C4-2B (cell line): ENCODE data around the gene HSF2BP.

ENCODE experiments used
- ZFX ChIP-seq: fragments of 450-650 bp; IDR thresholded peaks from 2 replicates; pipeline ENCODE4 v1.6.1; 2017
- TF ChIP-seq, protein P1 (sequence below): fragments of 450-650 bp; conservative IDR thresholded peaks from 2 replicates; pipeline ENCODE4 v1.5.1; 2017; ENCODE audit warnings: mild to moderate bottlenecking

DNA sequence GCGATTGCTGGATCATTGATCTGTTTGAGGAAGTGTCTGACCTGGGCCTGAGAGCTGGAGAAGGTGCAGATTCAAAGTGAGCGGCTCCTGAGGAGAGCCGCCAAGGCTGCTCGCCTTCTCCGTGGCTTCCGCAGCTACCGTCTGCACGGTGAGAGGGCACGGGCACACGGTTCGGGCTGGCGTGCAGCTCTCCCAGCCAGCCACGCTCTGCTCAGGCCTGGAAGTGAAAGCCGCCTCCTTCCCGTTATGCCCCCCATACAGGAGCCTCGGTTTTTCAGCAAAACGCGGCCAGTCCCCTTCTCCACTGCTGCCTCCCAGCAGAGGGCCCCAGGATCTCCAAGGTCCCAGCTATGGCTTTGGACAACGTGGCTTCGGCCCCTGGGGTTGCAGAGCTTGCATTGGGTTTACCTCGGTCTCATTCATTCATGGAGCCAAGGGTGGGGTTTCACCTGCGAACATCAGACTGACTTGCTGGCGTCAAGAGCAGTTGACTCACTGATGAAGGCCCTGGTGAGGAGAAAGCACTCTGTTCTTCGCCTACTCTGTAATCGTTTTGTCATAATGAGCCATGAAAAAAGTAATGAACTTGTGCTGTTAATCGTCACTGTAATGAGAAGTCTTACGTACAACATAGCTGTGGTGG, 35.3 kb upstream of the HSF2BP start:
- TF ChIP-seq, protein P1, sequence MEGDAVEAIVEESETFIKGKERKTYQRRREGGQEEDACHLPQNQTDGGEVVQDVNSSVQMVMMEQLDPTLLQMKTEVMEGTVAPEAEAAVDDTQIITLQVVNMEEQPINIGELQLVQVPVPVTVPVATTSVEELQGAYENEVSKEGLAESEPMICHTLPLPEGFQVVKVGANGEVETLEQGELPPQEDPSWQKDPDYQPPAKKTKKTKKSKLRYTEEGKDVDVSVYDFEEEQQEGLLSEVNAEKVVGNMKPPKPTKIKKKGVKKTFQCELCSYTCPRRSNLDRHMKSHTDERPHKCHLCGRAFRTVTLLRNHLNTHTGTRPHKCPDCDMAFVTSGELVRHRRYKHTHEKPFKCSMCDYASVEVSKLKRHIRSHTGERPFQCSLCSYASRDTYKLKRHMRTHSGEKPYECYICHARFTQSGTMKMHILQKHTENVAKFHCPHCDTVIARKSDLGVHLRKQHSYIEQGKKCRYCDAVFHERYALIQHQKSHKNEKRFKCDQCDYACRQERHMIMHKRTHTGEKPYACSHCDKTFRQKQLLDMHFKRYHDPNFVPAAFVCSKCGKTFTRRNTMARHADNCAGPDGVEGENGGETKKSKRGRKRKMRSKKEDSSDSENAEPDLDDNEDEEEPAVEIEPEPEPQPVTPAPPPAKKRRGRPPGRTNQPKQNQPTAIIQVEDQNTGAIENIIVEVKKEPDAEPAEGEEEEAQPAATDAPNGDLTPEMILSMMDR: no peak
- no peak for TF ChIP-seq ZFX
